GM21737 (cell line): ENCODE results near the gene MYBPC1.
"Not testable (repeated sequence)": the region's sequence is repeated elsewhere in the genome, so short reads cannot be mapped to it uniquely, and the experiment has no call there.

Experiments
- ATAC-seq: cut with Tn5 transposase; IDR thresholded peaks from one replicate; pipeline ENCODE4 v1.9.1; 2021; ENCODE audit warnings: mild to moderate bottlenecking, moderate library complexity; ENCODE audit not compliant: unreplicated experiment

MYBPC1 gene, protein sequence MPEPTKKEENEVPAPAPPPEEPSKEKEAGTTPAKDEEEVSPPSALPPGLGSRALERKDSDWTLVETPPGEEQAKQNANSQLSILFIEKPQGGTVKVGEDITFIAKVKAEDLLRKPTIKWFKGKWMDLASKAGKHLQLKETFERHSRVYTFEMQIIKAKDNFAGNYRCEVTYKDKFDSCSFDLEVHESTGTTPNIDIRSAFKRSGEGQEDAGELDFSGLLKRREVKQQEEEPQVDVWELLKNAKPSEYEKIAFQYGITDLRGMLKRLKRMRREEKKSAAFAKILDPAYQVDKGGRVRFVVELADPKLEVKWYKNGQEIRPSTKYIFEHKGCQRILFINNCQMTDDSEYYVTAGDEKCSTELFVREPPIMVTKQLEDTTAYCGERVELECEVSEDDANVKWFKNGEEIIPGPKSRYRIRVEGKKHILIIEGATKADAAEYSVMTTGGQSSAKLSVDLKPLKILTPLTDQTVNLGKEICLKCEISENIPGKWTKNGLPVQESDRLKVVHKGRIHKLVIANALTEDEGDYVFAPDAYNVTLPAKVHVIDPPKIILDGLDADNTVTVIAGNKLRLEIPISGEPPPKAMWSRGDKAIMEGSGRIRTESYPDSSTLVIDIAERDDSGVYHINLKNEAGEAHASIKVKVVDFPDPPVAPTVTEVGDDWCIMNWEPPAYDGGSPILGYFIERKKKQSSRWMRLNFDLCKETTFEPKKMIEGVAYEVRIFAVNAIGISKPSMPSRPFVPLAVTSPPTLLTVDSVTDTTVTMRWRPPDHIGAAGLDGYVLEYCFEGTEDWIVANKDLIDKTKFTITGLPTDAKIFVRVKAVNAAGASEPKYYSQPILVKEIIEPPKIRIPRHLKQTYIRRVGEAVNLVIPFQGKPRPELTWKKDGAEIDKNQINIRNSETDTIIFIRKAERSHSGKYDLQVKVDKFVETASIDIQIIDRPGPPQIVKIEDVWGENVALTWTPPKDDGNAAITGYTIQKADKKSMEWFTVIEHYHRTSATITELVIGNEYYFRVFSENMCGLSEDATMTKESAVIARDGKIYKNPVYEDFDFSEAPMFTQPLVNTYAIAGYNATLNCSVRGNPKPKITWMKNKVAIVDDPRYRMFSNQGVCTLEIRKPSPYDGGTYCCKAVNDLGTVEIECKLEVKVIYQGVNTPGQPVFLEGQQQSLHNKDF

GRCh38 chr12:101594700-101595099 is at the start of gene MYBPC1:
Gene MYBPC1 (plus strand): TSS chr12:101594971. CDS start chr12:101595071, 100 bp downstream.
- no peak for ATAC-seq

- no peak for ATAC-seq
These were observed 43.2 kb upstream of the MYBPC1 start for GRCh38 chr12:101551362-101552114.

DNA sequence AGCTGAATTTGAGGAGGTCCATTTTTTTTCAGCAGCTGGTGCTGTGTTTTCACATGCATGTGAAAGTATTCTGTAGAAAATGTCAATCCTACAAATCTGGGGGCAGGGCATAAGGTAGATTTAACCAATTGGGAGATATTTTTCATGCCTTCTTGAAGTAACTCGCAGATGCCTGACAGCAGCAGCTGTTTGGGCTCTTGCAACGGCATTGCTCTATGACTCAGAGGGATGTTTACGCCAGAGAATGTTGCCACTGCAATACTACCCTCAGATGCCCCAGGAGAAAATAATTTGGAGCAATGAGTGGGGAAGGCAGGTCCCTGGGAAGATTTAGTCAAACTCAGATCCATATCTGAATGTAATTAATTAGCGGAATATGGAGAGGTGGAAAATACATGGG is 42.5 kb upstream of the MYBPC1 start:
- no peak for ATAC-seq

DNA sequence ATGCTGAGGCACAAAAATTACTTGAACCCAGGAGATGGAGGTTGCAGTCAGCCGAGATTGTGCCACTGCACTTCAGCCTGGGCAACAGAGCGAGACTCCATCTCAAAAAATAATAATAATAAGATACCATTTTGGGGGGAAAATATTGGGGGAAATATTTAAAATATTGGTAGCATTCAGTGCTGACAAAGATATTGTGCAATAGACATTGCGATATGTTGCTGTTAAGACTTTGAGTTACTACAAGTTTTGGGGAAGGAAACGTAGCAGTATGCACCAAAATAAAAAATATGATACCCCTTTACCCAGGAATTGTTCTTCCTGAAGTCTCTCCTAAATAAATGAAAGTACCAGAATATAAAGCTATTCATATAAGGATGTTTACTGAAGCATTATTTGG is 37.7 kb upstream of the MYBPC1 start:
- no peak for ATAC-seq

GRCh38 chr12:101558726-101559125 is 36.0 kb upstream of the MYBPC1 start:
- not testable (repeated sequence) for ATAC-seq

- ATAC-seq = no peak
These were observed 31.6 kb upstream of the MYBPC1 start for GRCh38 chr12:101563212-101563611.

GRCh38 chr12:101564912-101565311 is 29.9 kb upstream of the MYBPC1 start:
- ATAC-seq = no peak

- no peak for ATAC-seq
These were observed 28.5 kb upstream of the MYBPC1 start for GRCh38 chr12:101566318-101566717.

DNA sequence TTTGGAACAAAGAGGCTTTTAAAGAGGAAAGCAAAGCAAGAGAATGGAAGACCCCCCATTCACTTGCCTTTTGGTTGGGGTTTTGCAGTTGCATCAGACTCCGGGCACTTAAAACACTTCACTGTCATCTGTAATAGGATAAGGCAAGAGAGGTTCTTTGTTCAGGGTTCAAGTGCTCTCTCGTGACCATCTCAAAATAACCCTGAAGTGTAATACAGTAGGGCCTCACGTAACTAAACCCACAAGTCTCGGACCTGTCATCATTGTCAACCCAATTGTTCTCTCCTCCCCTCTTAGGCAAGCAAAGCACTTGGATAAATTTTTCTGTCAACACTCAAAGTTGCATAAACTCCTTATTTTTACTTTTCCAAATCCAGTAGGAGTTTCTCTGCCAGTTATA is 26.9 kb upstream of the MYBPC1 start:
- ATAC-seq = no peak

DNA sequence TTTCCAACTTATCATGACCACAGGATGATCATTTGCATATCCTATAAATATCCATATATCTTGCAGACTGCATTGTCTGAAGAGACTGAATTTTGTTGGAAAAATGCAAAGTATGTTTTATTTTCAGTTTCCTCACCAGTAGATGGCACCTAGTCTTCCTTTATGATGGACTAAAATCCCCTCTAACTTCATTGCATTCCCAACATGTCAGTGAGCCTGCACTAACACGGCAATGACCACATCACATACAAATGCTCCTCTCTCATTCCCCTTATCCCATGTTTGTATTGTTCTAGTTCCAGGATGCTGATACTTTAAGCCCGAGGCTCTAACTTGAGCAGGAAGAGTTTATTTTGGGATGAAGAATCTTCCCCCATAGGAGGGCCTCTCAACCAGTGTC is 24.7 kb upstream of the MYBPC1 start:
- no peak for ATAC-seq

GRCh38 chr12:101571105-101571504 is 23.7 kb upstream of the MYBPC1 start:
- no peak for ATAC-seq

- ATAC-seq = no peak
These were observed 21.0 kb upstream of the MYBPC1 start for GRCh38 chr12:101573743-101574142.

DNA sequence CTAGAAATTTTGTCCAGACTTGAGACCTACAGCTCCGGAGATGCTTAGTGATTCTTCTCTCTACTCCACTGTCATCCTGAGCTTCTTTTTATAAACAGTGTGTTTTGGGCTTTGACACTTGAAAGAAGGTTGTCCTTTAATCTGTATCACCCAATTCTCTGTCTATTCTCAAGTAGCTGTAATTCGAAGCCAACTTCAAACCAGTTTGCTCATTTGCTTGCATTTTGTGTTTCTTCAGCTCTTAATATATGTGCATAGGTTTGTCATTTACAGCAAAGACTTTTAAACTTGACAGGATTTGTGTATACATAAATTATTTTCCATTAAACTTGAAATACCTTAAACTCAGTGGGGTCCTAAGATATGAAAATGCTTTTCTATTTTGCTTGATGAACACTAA is 16.4 kb upstream of the MYBPC1 start:
- ATAC-seq = no peak

GRCh38 chr12:101581190-101581589 is 13.6 kb upstream of the MYBPC1 start:
- no peak for ATAC-seq

GRCh38 chr12:101582937-101583336 is 11.8 kb upstream of the MYBPC1 start:
- no peak for ATAC-seq

GRCh38 chr12:101590383-101590782 is 4.4 kb upstream of the MYBPC1 start:
- ATAC-seq = no peak

GRCh38 chr12:101591781-101592180 is 3.0 kb upstream of the MYBPC1 start:
- ATAC-seq = no peak

DNA sequence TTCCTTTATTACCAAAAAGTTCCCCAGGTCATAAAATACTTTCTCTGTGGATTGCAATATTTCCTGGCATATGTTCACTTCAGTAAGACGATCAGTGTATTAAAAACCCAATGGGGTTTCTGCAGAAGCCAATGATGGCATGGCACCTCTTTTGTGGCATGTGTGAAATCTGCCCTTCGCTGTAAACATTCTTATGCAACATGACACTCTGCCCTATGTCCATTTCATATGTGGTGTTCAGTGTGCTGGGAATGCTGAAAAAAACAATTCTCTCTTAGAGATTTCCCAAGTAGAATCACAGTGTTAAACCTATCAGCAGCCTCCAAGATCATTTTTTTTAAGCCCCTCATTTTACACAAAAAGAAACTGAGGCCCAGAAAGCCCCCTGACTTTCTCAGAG is 2.3 kb upstream of the MYBPC1 start:
- no peak for ATAC-seq

DNA sequence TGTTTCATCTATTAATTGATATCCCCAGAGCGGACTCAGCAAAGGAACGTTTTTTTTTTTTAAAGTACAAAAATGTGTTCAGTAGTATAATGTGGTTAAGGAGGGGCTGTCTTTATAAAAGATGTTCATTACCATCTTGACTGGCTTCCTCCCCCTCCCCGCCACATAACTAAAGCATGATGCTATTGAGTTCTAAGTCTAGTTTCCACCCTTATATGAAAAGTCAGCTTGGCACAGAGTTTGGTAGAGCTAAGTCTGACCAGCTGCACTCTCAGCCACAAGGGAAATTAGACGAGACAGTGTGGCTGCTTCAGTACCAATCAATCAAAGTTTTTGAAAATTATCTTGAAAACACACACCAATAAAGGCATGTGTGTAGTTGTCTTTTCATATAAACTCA is 1.9 kb upstream of the MYBPC1 start:
- ATAC-seq = no peak

DNA sequence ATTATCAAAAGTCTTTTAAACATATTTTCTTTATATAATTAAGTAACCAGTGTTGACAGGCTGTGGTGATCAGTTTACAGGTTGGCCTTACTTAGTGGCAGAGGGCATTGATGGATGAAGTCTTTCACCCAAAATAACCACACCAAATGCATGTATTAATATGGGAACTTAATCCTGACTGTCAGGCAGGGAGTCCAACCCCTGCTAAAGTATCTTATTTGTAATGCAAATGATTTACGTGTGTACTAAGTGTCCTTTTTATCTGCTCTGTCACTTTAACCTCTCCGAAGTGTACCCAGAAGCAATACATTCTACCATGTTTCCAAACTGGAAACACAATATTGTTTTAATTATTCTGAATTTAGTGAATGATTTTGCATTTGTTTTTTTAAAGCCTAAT is 1.4 kb downstream of the MYBPC1 start:
- ATAC-seq = no peak

DNA sequence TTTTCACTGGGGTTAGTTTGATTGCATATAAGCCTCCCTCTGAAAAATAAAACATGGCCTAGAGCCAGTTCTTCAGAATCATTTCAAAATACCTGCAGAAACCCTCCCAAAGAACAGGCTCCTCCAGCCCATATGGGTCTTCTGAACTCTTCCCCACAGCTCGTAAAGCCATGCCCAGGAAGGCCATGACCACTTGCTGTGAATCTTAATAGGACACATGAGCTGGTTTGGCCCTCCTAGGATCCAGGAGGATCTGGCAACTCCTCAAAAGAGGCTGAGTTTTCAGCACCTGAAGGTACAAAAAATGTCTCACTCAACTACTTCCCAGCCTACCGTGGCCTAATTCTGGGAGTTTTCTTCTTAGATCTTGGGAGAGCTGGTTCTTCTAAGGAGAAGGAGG is 2.4 kb downstream of the MYBPC1 start:
- ATAC-seq = no peak
